Adrenal gland (tissue), 5 donors: ENCODE measurements around the gene ELAVL2.

Source experiments
- POLR2A ChIP-seq, 2 donors: fragments of 450-650 bp; IDR thresholded peaks; one replicate each; pipeline ENCODE4 v1.6.1; 2017; ENCODE audit warnings: antibody characterized with exemption in 2 of 2, mild to moderate bottlenecking in 2 of 2, moderate library complexity in 1 of 2
- TF ChIP-seq, protein P1 (sequence below), 6 experiments: fragments of 450-650 bp in 4 of 6; fragments of 200-600 bp in 2 of 6; sonication (generic) in 1 of 6; IDR thresholded peaks; 1 replicate in 5 of 6; 2 replicates in 1 of 6; pipeline versions ENCODE4 v1.5.1 to v1.8.0; 2016 to 2021; ENCODE audit warnings: antibody characterized with exemption in 6 of 6, mild to moderate bottlenecking in 2 of 6, moderate library complexity in 1 of 6
- donor health status: DM: no; HTN: no; CAD: no.

DNA sequence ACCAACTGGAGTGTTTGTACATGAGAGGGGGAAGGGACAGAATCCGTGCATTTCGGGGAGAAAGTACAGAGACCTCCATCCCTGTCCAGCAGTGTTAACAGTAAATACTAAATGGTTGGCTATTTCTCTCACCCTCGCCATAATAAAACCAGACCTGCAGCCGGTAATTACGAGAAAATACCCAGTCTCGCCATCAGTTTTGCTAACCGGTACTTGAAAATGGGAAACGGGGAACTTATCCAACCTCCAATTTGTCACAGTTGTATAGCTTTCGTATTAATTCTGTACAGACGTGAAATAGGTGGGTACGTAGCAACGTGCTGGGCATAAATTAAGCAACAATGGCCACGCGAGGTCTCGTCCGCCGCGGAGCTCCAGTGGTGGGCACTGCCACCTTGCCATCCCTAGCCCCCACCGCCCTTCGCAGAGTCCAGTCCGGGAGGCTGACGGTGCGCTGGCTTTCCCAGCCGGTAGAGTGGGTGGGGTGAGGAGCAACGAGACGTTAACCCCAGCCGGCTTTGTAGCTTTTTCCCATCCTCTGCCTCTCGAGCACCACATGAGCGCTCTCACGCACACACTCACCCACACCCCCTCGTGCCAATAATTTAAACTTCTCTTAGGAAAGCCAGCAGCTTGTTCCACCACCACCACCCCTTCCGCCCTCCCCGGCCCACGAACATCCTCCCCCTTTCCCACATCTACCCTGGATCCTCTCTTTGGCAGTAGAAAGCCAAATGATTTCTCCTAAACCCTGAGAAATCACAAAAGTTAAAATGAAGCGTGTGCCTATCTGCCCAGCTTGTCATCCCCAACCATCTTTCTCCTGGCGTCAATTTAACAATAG, 1.8 kb downstream of the ELAVL2 start:
- TF ChIP-seq, protein P1, sequence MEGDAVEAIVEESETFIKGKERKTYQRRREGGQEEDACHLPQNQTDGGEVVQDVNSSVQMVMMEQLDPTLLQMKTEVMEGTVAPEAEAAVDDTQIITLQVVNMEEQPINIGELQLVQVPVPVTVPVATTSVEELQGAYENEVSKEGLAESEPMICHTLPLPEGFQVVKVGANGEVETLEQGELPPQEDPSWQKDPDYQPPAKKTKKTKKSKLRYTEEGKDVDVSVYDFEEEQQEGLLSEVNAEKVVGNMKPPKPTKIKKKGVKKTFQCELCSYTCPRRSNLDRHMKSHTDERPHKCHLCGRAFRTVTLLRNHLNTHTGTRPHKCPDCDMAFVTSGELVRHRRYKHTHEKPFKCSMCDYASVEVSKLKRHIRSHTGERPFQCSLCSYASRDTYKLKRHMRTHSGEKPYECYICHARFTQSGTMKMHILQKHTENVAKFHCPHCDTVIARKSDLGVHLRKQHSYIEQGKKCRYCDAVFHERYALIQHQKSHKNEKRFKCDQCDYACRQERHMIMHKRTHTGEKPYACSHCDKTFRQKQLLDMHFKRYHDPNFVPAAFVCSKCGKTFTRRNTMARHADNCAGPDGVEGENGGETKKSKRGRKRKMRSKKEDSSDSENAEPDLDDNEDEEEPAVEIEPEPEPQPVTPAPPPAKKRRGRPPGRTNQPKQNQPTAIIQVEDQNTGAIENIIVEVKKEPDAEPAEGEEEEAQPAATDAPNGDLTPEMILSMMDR (IDR thresholded peaks at IDR 0.05), result no peak
- no peak for TF ChIP-seq POLR2A (IDR thresholded peaks at IDR 0.05)
